CD4-positive, CD25-positive, alpha-beta regulatory T cell (primary cell): ENCODE measurements around the gene GRM8. TPM values are rescaled to one million over a fixed set of nuclear protein-coding genes. Genes with fewer than 3 reads are reported as not detected.

Experiments used
- ATAC-seq, 2 donors: fragments of 150-1000 bp; cut with Tn5 transposase; one replicate each; pipeline ENCODE4 v1.10.0; 2021; ENCODE audit warnings: low read depth in 2 of 2, moderate number of reproducible peaks in 2 of 2, moderate library complexity in 1 of 2
- DNase-seq, 3 donors: peaks; one replicate each; pipeline versions ENCODE4 v3.0.0 to v3.0.0-alpha.2; 2012 to 2022; ENCODE audit warnings: mixed read lengths in 1 of 3
- H3K27ac ChIP-seq: one replicate; pipeline ENCODE4 v1.7.0; 2013; ENCODE audit warnings: mild to moderate bottlenecking, low read length; ENCODE audit not compliant: insufficient read depth, poor library complexity, severe bottlenecking
- H3K27me3 ChIP-seq: one replicate; pipeline ENCODE4 v1.7.0; 2013; ENCODE audit warnings: low read length; ENCODE audit not compliant: control insufficient read depth, insufficient read depth
- H3K36me3 ChIP-seq: one replicate; pipeline ENCODE4 v1.7.0; 2013; ENCODE audit warnings: mild to moderate bottlenecking, low read length, moderate library complexity; ENCODE audit not compliant: control insufficient read depth, insufficient read depth
- H3K4me1 ChIP-seq: 2 replicates; pipeline ENCODE4 v1.7.0; 2013; ENCODE audit warnings: mild to moderate bottlenecking, low read length; ENCODE audit not compliant: insufficient read depth, control insufficient read depth, poor library complexity, severe bottlenecking
- H3K4me3 ChIP-seq: one replicate; pipeline ENCODE4 v1.7.0; 2013; ENCODE audit warnings: low read depth, mild to moderate bottlenecking, low read length, moderate library complexity
- H3K9me3 ChIP-seq, 2 experiments: 1 replicate in 1 of 2; 2 replicates in 1 of 2; pipeline ENCODE4 v1.7.0; 2013; ENCODE audit warnings: low read length in 2 of 2, mild to moderate bottlenecking in 1 of 2, moderate library complexity in 1 of 2; ENCODE audit not compliant: control insufficient read depth in 2 of 2
- H3K27ac Mint-ChIP-seq, 3 donors: one replicate each; pipeline ENCODE4 v1.8.0; 2020 to 2022; ENCODE audit warnings: mild to moderate bottlenecking in 3 of 3, mixed read lengths in 3 of 3, moderate library complexity in 2 of 3
- H3K27me3 Mint-ChIP-seq: one replicate; pipeline ENCODE4 v1.8.0; 2022; ENCODE audit warnings: mild to moderate bottlenecking, mixed read lengths
- H3K36me3 Mint-ChIP-seq: one replicate; pipeline ENCODE4 v1.8.0; 2020; ENCODE audit warnings: mixed read lengths
- H3K4me1 Mint-ChIP-seq, 4 donors: one replicate each; pipeline ENCODE4 v1.8.0; 2020 to 2022; ENCODE audit warnings: mixed read lengths in 4 of 4, mild to moderate bottlenecking in 1 of 4
- H3K4me3 Mint-ChIP-seq, 4 donors: one replicate each; pipeline ENCODE4 v1.8.0; 2020 to 2022; ENCODE audit warnings: mild to moderate bottlenecking in 4 of 4, mixed read lengths in 4 of 4, moderate library complexity in 3 of 4
- H3K9me3 Mint-ChIP-seq, 7 donors: one replicate each; pipeline ENCODE4 v1.8.0; 2020 to 2022; ENCODE audit warnings: mixed read lengths in 7 of 7, mild to moderate bottlenecking in 3 of 7, moderate library complexity in 2 of 7
- polyA plus RNA-seq, 4 donors: library from polyadenylated mRNA; unstranded; fragments of 300-500 nt; fragmentation: Illumina TruSeq; gene quantifications; one replicate each; pipeline ENCODE4 v1.2.3, GENCODE V29; 2021
- total RNA-seq: library from RNA; stranded (reverse); gene quantifications from one replicate; pipeline ENCODE4 v1.2.3, GENCODE V29; 2022

Gene GRM8
- total and polyA plus RNA-seq, 5 donors from 2014 or later, result not detected

DNA sequence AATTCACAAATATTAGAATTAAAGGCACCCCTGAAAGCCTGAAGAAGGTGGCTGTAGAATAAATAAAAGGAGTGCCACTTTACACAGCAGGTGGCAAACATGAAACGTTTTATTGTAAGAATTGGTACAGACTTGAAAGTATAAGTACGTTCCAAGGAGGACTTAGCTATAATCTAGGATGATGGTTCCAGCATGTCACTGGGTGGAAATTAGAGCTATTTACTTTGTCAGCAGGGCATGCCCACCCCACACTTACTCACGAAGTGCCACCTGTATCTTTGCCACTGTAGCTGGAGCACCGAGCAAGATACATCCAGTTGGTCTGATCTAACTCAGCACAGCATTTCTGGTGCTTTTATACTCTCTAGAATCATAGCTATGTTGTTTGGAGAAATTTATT lies 97.8 kb downstream of the GRM8 start:
- no peaks in the 10 kb centered on the region for H3K4me1 ChIP-seq
- H3K27me3 ChIP-seq, result no peaks in the 10 kb centered on the region
- Mint-ChIP-seq H3K27ac (no peak overlapping the region), H3K4me3 (no peak overlapping the region), H3K9me3 (peaks cover 0 to 2% (median 0%) of the 10 kb centered on the region in 7 donors), H3K4me1 (no peaks in the 10 kb centered on the region), H3K27me3 (peaks cover 7% of the 10 kb centered on the region), H3K36me3 (no peaks in the 10 kb centered on the region)
- no peak overlapping the region for H3K27ac ChIP-seq
- no peaks in the 10 kb centered on the region for H3K9me3 ChIP-seq
- DNase-seq, result no peak
- H3K36me3 ChIP-seq, result no peaks in the 10 kb centered on the region
- ATAC-seq, result no peak
- H3K4me3 ChIP-seq, result no peak overlapping the region

DNA sequence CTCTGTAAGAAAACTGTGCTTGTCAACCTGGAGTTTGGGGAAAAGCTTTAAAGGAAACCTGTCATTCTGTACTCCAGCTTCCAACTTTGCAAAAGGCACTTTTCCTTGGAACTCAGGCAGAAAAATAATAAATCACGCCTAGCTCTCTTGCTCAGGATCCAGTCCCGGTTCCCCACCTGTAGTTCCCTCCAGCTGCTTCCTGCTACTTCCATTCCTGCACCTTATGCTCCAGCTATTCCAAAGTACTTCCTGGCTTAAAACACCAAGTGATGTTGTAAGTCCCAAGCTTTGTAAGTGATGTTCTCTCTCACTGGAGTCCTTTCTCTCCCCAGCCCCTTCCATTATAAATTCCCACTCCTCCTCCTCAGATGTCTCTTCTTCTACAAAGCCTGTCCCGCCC lies 98.6 kb downstream of the GRM8 start:
- no peaks in the 10 kb centered on the region for H3K4me1 Mint-ChIP-seq
- ATAC-seq (no peak), DNase-seq (no peak)
- Histone ChIP-seq H3K27me3 (no peaks in the 10 kb centered on the region), H3K9me3 (no peaks in the 10 kb centered on the region), H3K27ac (no peak overlapping the region), H3K36me3 (no peaks in the 10 kb centered on the region), H3K4me1 (no peaks in the 10 kb centered on the region), H3K4me3 (no peak overlapping the region)
- no peak overlapping the region for H3K27ac Mint-ChIP-seq
- H3K36me3 Mint-ChIP-seq, result no peaks in the 10 kb centered on the region
- no peak overlapping the region for H3K4me3 Mint-ChIP-seq
- peaks cover 0 to 3% (median 0%) of the 10 kb centered on the region in 7 donors for H3K9me3 Mint-ChIP-seq
- H3K27me3 Mint-ChIP-seq, result peaks cover 7% of the 10 kb centered on the region

DNA sequence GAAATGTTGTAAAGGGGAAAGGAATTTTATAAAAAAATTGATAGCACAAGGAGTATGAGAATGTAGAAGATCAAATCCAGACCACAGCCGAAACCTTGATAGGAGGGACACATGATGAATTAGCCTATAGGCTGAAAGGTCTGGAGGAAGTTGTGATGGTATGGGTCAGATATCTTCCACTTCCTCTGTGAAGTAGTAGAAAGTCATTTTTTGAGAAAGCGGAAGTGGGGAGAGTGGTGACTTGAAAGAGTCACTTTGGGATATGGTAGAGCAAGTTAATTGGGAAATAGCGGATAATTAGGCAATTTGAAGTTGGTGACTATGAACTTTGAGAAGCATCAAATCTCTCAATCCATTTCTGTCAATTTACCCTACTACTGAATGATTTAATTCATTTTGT lies 99.4 kb downstream of the GRM8 start:
- H3K4me3 ChIP-seq, result no peak overlapping the region
- DNase-seq (no peak), ATAC-seq (no peak)
- no peaks in the 10 kb centered on the region for H3K9me3 ChIP-seq
- H3K4me1 ChIP-seq, result no peaks in the 10 kb centered on the region
- no peaks in the 10 kb centered on the region for H3K36me3 Mint-ChIP-seq
- no peak overlapping the region for H3K27ac ChIP-seq
- H3K27me3 ChIP-seq, result no peaks in the 10 kb centered on the region
- H3K27me3 Mint-ChIP-seq, result peaks cover 7% of the 10 kb centered on the region
- H3K27ac Mint-ChIP-seq, result no peak overlapping the region
- no peaks in the 10 kb centered on the region for H3K4me1 Mint-ChIP-seq
- H3K4me3 Mint-ChIP-seq, result no peak overlapping the region
- peaks cover 0 to 3% (median 0%) of the 10 kb centered on the region in 7 donors for H3K9me3 Mint-ChIP-seq
- H3K36me3 ChIP-seq, result no peaks in the 10 kb centered on the region

DNA sequence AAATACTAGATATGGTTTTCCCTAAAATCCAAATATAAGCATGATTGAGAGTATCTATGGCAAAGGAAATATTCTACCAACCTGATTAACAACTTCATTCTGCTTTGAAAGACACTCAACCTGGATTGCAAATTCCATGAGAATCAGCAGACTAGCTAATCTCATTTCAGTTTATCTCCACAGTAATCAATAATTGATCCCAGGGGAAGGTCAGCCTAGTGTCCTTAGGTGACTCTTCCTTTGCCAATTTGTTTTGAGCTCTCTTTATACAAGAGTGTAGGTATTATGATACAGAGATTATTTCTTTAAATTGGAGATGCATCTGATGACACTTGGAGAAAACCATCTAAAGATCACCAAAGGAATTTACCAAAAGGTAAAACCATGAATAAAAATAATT lies 100.3 kb downstream of the GRM8 start:
- Histone ChIP-seq H3K9me3 (no peaks in the 10 kb centered on the region), H3K36me3 (no peaks in the 10 kb centered on the region), H3K27me3 (no peaks in the 10 kb centered on the region), H3K27ac (no peak overlapping the region), H3K4me3 (no peak overlapping the region), H3K4me1 (no peaks in the 10 kb centered on the region)
- Mint-ChIP-seq H3K36me3 (no peaks in the 10 kb centered on the region), H3K27me3 (peaks cover 7% of the 10 kb centered on the region), H3K9me3 (peaks cover 0 to 4% (median 0%) of the 10 kb centered on the region in 7 donors), H3K4me3 (no peak overlapping the region), H3K27ac (no peak overlapping the region), H3K4me1 (no peaks in the 10 kb centered on the region)
- DNase-seq, result no peak
- no peak for ATAC-seq

DNA sequence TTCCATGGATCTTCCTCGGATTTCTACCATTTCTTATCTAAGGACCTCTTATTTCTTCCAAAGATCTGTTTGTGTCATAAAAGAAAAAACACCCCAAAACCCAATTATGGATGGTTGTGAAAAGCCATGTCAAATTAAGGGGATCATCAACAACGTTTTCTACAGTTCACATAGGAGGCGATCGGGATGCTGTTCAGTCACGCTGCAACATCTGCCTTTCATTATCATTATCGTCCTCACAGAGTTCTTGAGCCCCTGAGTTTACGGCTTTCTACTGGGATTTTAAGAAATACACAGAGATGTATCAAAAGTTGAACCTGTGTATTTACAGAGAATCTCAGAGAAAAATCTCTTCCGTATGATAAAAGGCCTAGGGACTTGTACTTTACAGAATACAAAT lies 101.4 kb downstream of the GRM8 start:
- H3K36me3 ChIP-seq, result no peaks in the 10 kb centered on the region
- no peaks in the 10 kb centered on the region for H3K4me1 ChIP-seq
- DNase-seq, result no peak
- no peak overlapping the region for H3K27ac ChIP-seq
- ATAC-seq, result no peak
- no peaks in the 10 kb centered on the region for H3K36me3 Mint-ChIP-seq
- no peak overlapping the region for H3K27ac Mint-ChIP-seq
- H3K4me3 ChIP-seq, result no peak overlapping the region
- H3K4me3 Mint-ChIP-seq, result no peak overlapping the region
- H3K9me3 Mint-ChIP-seq, result peaks cover 0 to 4% (median 0%) of the 10 kb centered on the region in 7 donors
- H3K4me1 Mint-ChIP-seq, result no peaks in the 10 kb centered on the region
- H3K27me3 Mint-ChIP-seq, result peaks cover 2% of the 10 kb centered on the region
- H3K9me3 ChIP-seq, result no peaks in the 10 kb centered on the region
- H3K27me3 ChIP-seq, result no peaks in the 10 kb centered on the region

DNA sequence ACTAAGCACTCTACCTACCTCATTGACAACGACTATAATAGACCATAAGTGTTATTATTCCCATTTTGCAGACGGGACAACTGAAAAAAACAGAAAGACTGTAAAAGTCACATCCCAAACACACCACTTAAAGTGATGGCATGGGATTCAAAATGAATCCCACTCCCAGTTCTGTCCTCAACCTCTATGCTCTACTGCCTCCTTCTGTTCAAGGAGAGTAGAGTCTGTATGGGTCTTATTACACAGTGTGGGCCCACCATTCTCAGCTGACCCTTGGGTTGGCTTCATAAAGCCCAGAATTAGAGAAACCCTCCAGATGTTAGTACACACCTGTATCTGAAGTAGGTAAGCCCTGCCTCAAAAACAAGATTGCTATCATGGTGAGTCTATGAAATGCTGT lies 102.2 kb downstream of the GRM8 start:
- Mint-ChIP-seq H3K36me3 (no peaks in the 10 kb centered on the region), H3K4me3 (no peak overlapping the region), H3K27ac (no peak overlapping the region), H3K27me3 (no peaks in the 10 kb centered on the region), H3K4me1 (no peaks in the 10 kb centered on the region), H3K9me3 (peaks cover 0 to 4% (median 0%) of the 10 kb centered on the region in 7 donors)
- ATAC-seq (no peak), DNase-seq (no peak)
- H3K36me3 ChIP-seq, result no peaks in the 10 kb centered on the region
- no peaks in the 10 kb centered on the region for H3K27me3 ChIP-seq
- no peak overlapping the region for H3K4me3 ChIP-seq
- no peaks in the 10 kb centered on the region for H3K4me1 ChIP-seq
- H3K27ac ChIP-seq, result no peak overlapping the region
- no peaks in the 10 kb centered on the region for H3K9me3 ChIP-seq

DNA sequence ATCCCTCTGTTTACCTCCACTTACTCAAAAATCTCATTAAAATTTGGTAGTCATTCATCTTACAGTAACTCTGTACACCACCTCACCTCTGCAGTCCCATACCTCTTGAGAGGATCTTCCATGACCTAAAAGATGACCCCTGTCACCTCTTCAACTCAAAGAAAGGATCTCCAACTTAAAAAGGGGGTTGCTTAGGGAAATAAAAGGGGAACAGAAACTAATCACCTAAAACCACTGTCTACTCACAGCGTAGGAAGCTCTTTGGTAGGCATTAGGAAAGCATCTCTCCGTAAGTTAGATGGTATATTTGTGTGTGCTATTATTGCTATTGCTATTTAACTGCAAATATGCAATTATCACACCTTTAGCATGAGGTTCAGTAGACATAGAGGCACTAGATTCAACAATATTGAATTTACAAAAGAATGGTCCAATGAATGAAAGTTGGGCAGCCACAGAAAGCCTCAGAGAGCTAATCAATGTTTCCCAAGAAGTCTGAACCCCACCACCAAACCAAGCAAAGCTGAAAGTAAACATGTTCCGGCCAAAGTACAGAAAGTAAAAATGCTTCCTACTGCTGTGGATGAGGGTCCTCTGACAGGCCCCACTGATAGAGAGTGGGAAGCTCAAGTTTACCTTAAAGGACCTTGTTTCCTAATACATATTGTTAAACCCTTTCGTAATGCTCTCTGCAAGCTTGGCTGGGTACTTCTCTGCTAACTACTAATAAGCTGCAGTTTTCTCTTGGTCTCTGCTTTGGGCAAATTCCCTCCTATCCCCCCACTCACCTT lies 105.8 kb downstream of the GRM8 start:
- Mint-ChIP-seq H3K27me3 (no peaks in the 10 kb centered on the region), H3K9me3 (peaks cover 0 to 4% (median 0%) of the 10 kb centered on the region in 7 donors), H3K4me1 (no peaks in the 10 kb centered on the region), H3K27ac (no peak overlapping the region), H3K4me3 (no peak overlapping the region), H3K36me3 (no peaks in the 10 kb centered on the region)
- ATAC-seq (no peak), DNase-seq (no peak)
- H3K9me3 ChIP-seq, result no peaks in the 10 kb centered on the region
- H3K4me1 ChIP-seq, result no peaks in the 10 kb centered on the region
- H3K27me3 ChIP-seq, result no peaks in the 10 kb centered on the region
- H3K4me3 ChIP-seq, result no peak overlapping the region
- H3K36me3 ChIP-seq, result no peaks in the 10 kb centered on the region
- H3K27ac ChIP-seq, result no peak overlapping the region

DNA sequence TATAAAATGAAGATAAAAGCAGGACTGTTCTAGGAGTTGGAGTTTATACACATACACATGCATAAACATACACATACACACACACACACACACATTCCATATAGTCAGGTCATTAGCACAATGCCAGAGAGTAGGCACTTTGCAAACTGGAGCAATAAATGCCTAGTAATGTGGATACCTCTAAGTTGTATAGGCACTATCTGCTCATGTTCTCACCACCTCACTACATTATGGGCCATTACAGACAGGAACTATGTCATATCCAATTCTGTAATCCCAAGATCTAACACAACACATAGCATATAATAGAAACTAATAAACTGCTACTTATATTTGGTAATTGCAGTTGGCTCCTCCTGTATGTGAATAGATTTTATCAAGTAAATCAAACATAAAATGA lies 115.6 kb downstream of the GRM8 start:
- Histone ChIP-seq H3K9me3 (no peaks in the 10 kb centered on the region), H3K27ac (no peak overlapping the region), H3K4me3 (no peak overlapping the region), H3K4me1 (no peaks in the 10 kb centered on the region), H3K36me3 (no peaks in the 10 kb centered on the region), H3K27me3 (no peaks in the 10 kb centered on the region)
- no peak for ATAC-seq
- no peak for DNase-seq
- Mint-ChIP-seq H3K27me3 (no peaks in the 10 kb centered on the region), H3K4me3 (no peak overlapping the region), H3K9me3 (peaks cover 0 to 5% (median 0%) of the 10 kb centered on the region in 7 donors), H3K27ac (no peak overlapping the region), H3K36me3 (no peaks in the 10 kb centered on the region), H3K4me1 (no peaks in the 10 kb centered on the region)
